HCT116 (cell line): Measurements from ENCODE around the gene MS4A15. TPM values are rescaled to one million over a fixed set of nuclear protein-coding genes. Genes with fewer than 3 reads are reported as not detected.

ENCODE experiments used
- ATAC-seq: fragments of 200-7000 bp; cut with Tn5 transposase; 2 replicates; pipeline ENCODE4 v1.9.1; 2020; ENCODE audit warnings: mild to moderate bottlenecking, moderate library complexity
- BruUV-seq: library from RNA; stranded (reverse); fragments of 400-500 nt; replicated peaks from 2 replicates; lab custom pipeline; 2021; lab: Mats Ljungman, UMichigan
- CTCF ChIA-PET: fragments of 300-600 bp; sonication (Branson Sonifier 250); formaldehyde crosslinking; loops from one replicate; lab custom pipeline; 2021; ENCODE audit warnings: antibody characterized with exemption; lab: Charles Lee
- POLR2A ChIA-PET: fragments of 300-600, 350-600 bp; sonication (Branson Sonifier 250); formaldehyde crosslinking; loops from one replicate; lab custom pipeline; 2021; ENCODE audit warnings: antibody characterized with exemption; lab: Charles Lee
- RAD21 ChIA-PET, 2 experiments: fragments of 300-600 bp; sonication (Branson Sonifier 250); formaldehyde crosslinking; loops; one replicate each; lab custom pipeline; 2023; ENCODE audit warnings: low total read pairs in 2 of 2; ENCODE audit not compliant: uncharacterized antibody in 2 of 2, unreplicated experiment in 2 of 2, low non-redundant PET in 1 of 2; lab: Charles Lee
- DNase-seq: peaks from one replicate; pipeline ENCODE4 v3.0.0-alpha.2; 2010; ENCODE audit warnings: low read depth, low spot score
- H2AFZ ChIP-seq: fragments of 200-600 bp; shearing (Covaris generic), sonication (generic); 2 replicates; pipeline ENCODE4 v1.6.1; 2017; ENCODE audit warnings: low read depth, mixed run types, mixed read lengths, antibody characterized with exemption, low read length; ENCODE audit not compliant: poor library complexity, severe bottlenecking
- H3K27ac ChIP-seq: 2 replicates; pipeline ENCODE4 v1.5.1; 2012; ENCODE audit warnings: low read depth, low read length
- H3K27me3 ChIP-seq: fragments of 200-600 bp; sonication (generic); 2 replicates; pipeline ENCODE4 v1.6.1; 2016; ENCODE audit warnings: mixed run types, low read length, mixed read lengths; ENCODE audit not compliant: insufficient read depth
- H3K36me3 ChIP-seq, 2 experiments: fragments of 200-500 bp in 1 of 2; fragments of 200-600 bp in 1 of 2; sonication (Bioruptor generic) in 1 of 2; sonication (generic) in 1 of 2; 2 replicates each; pipeline versions ENCODE4 v1.5.1 to v1.6.1; 2014 to 2016; ENCODE audit warnings: low read length in 2 of 2, inconsistent platforms in 1 of 2, mixed read lengths in 1 of 2, mixed run types in 1 of 2; ENCODE audit not compliant: insufficient read depth in 2 of 2, control insufficient read depth in 1 of 2
- H3K4me1 ChIP-seq, 2 experiments: fragments of 200-600 bp in 1 of 2; sonication (generic) in 1 of 2; 2 replicates each; pipeline versions ENCODE4 v1.5.1 to v1.6.1; 2012 to 2017; ENCODE audit warnings: low read length in 2 of 2, inconsistent platforms in 1 of 2, mild to moderate bottlenecking in 1 of 2, mixed read lengths in 1 of 2, mixed run types in 1 of 2, moderate library complexity in 1 of 2; ENCODE audit not compliant: insufficient read depth in 2 of 2, control insufficient read depth in 1 of 2
- H3K4me2 ChIP-seq: fragments of 200-600 bp; sonication (generic); 2 replicates; pipeline ENCODE4 v1.6.1; 2017; ENCODE audit warnings: mixed run types, low read length, mixed read lengths
- H3K4me3 ChIP-seq, 2 experiments: fragments of 200-600 bp in 1 of 2; sonication (generic) in 1 of 2; replicated peaks in 1 of 2; 2 replicates each; pipeline ENCODE4 v1.5.1; 2011 to 2016; ENCODE audit warnings: low read length in 2 of 2, control low read depth in 1 of 2, low read depth in 1 of 2, mild to moderate bottlenecking in 1 of 2, mixed read lengths in 1 of 2, mixed run types in 1 of 2
- H3K79me2 ChIP-seq: fragments of 200-600 bp; sonication (generic); 2 replicates; pipeline ENCODE4 v1.6.1; 2017; ENCODE audit warnings: mild to moderate bottlenecking, mixed run types, low read length, moderate library complexity, mixed read lengths; ENCODE audit not compliant: insufficient read depth
- H3K9ac ChIP-seq: fragments of 200-600 bp; sonication (generic); 2 replicates; pipeline ENCODE4 v1.6.1; 2016; ENCODE audit warnings: low read length, mixed read lengths
- H3K9me2 ChIP-seq: fragments of 200-600 bp; sonication (generic), shearing (Covaris generic); 2 replicates; pipeline ENCODE4 v1.6.1; 2017; ENCODE audit warnings: mixed run types, mild to moderate bottlenecking, moderate library complexity; ENCODE audit not compliant: insufficient read depth
- H3K9me3 ChIP-seq, 2 experiments: fragments of 200-500 bp in 1 of 2; fragments of 200-600 bp in 1 of 2; sonication (Bioruptor generic) in 1 of 2; sonication (generic) in 1 of 2; 2 replicates each; pipeline ENCODE4 v1.6.1; 2014 to 2017; ENCODE audit warnings: low read length in 2 of 2, mixed read lengths in 2 of 2, inconsistent platforms in 1 of 2, low read depth in 1 of 2, mild to moderate bottlenecking in 1 of 2, mixed run types in 1 of 2, moderate library complexity in 1 of 2; ENCODE audit not compliant: control insufficient read depth in 1 of 2, insufficient read depth in 1 of 2
- H4K20me1 ChIP-seq: fragments of 200-600 bp; sonication (generic), shearing (Covaris generic); 2 replicates; pipeline ENCODE4 v1.6.1; 2017; ENCODE audit warnings: mixed run types, mild to moderate bottlenecking, moderate library complexity; ENCODE audit not compliant: insufficient read depth
- CEBPB ChIP-seq: IDR thresholded peaks from 2 replicates; pipeline ENCODE4 v1.6.1; 2012; ENCODE audit warnings: low read depth
- ELF1 ChIP-seq: IDR thresholded peaks from 2 replicates; pipeline ENCODE4 v1.6.1; 2012; ENCODE audit warnings: low read depth, borderline replicate concordance
- EZH2 ChIP-seq: fragments of 200-600 bp; sonication (generic); IDR thresholded peaks from 2 replicates; pipeline ENCODE4 v1.6.1; 2017; ENCODE audit warnings: antibody characterized with exemption, mixed run types
- EZH2phosphoT487 ChIP-seq: fragments of 200-600 bp; IDR thresholded peaks from 2 replicates; pipeline ENCODE4 v1.6.1; 2018; ENCODE audit warnings: antibody characterized with exemption, borderline replicate concordance
- FOSL1 ChIP-seq: IDR thresholded peaks from 2 replicates; pipeline ENCODE4 v1.6.1; 2012; ENCODE audit warnings: low read depth
- POLR2A ChIP-seq: IDR thresholded peaks from 2 replicates; pipeline ENCODE4 v1.7.0; 2011; ENCODE audit warnings: borderline replicate concordance; ENCODE audit not compliant: insufficient read depth, insufficient read length; ENCODE audit errors: extremely low read depth
- REST ChIP-seq: IDR thresholded peaks from 2 replicates; pipeline ENCODE4 v1.6.1; 2012; ENCODE audit warnings: low read depth
- YY1 ChIP-seq: IDR thresholded peaks from 2 replicates; pipeline ENCODE4 v1.6.1; 2011; ENCODE audit warnings: low read length, low read depth, moderate library complexity, mild to moderate bottlenecking; ENCODE audit not compliant: insufficient replicate concordance; ENCODE audit errors: extremely low read depth
- intact Hi-C: fragments of 100-400 bp; cut with micrococcal nuclease; formaldehyde crosslinking; loops from 2 replicates; pipeline ENCODE4 v1.10.0; 2022
- total RNA-seq: library from RNA; stranded (reverse); gene quantifications from one replicate; pipeline ENCODE4 v1.2.1, GENCODE V29; 2021; ENCODE audit not compliant: unreplicated experiment

The MS4A15 gene
- total RNA-seq, 1 experiment from 2014 or later = 1.5 TPM

GRCh38 chr11:60740573-60740972 is 16.1 kb upstream of the MS4A15 start:
- Histone ChIP-seq H3K9me3 (no peaks in the 10 kb centered on the region), H2AFZ (no peak overlapping the region), H3K36me3 (no peaks in the 10 kb centered on the region), H3K27me3 (peaks cover 9% of the 10 kb centered on the region; the same call in 1 of the 2 replicates), H3K4me2 (no peak overlapping the region), H3K9me2 (no peaks in the 10 kb centered on the region), H3K79me2 (no peaks in the 10 kb centered on the region), H3K4me3 (no peak overlapping the region), H3K27ac (no peak overlapping the region), H3K4me1 (no peaks in the 10 kb centered on the region), H4K20me1 (no peaks in the 10 kb centered on the region), H3K9ac (no peak overlapping the region)
- no TSS peak for BruUV-seq
- intact Hi-C loops = loop anchor here (5.0 kb wide), 1 partner anchor 33 kb away; no protein-coding TSS in a partner anchor
- CTCF ChIA-PET = no interaction called here
- RAD21 ChIA-PET = no interaction called here
- POLR2A ChIA-PET = no interaction called here
- TF ChIP-seq FOSL1 (no peak), REST (no peak), POLR2A (no peak), CEBPB (no peak), EZH2 (no peak), ELF1 (no peak), EZH2phosphoT487 (no peak), YY1 (no peak)
- DNase-seq (no peak), ATAC-seq (no peak)
